H1 (cell line): ENCODE data around the gene REM2. TPM values are rescaled to one million over a fixed set of nuclear protein-coding genes. Genes with fewer than 3 reads are reported as not detected.

ENCODE experiments used
- E2F6 ChIP-seq: IDR thresholded peaks from 2 replicates; pipeline ENCODE4 v1.6.1; 2012; ENCODE audit warnings: inconsistent platforms
- EZH2 ChIP-seq: fragments of 200-600 bp; sonication (generic); IDR thresholded peaks from 2 replicates; pipeline ENCODE4 v1.7.1; 2012; ENCODE audit warnings: low read depth, mild to moderate bottlenecking, moderate library complexity, low read length, inconsistent platforms; ENCODE audit not compliant: severe bottlenecking
- KDM1A ChIP-seq: fragments of 200-600, 300-600 bp; sonication (generic); IDR thresholded peaks from 2 replicates; pipeline ENCODE4 v1.7.1; 2016; ENCODE audit warnings: mild to moderate bottlenecking, low read length, borderline replicate concordance
- MAFK ChIP-seq: IDR thresholded peaks from 2 replicates; pipeline ENCODE4 v1.6.1; 2012; ENCODE audit warnings: low read depth, mild to moderate bottlenecking, improper control_type of control experiment, low read length
- YY1 ChIP-seq: IDR thresholded peaks from 2 replicates; pipeline ENCODE4 v1.6.1; 2011; ENCODE audit warnings: low read depth, mild to moderate bottlenecking, low read length
- polyA plus RNA-seq, 7 experiments: library from polyadenylated mRNA; depleted of rRNA in 3 of 7; stranded (reverse) in 5 of 7; unstranded in 2 of 7; fragments of >200 nt in 5 of 7; fragments of 200-250 nt in 2 of 7; gene quantifications; 1 replicate in 5 of 7; 2 replicates in 1 of 7; 4 replicates in 1 of 7; pipeline versions ENCODE4 v1.2.1 to v1.2.3, GENCODE V29; 2011 to 2013; ENCODE audit warnings: missing spikeins in 2 of 7, mixed read lengths in 2 of 7
- total RNA-seq: library from RNA; stranded (reverse); fragmentation: NEBNext Ultra II Directional; extraction: Animal tissue kit (Norgen Biotek cat#: 25700); gene quantifications from 2 replicates; pipeline ENCODE4 v1.2.1, GENCODE V29; 2021

Gene REM2
- total and polyA plus RNA-seq, 2 of the 8 experiments (the other 6 are each of a cell fraction or from before 2014, with no cell fraction given): 1.00 to 1.1 TPM

DNA sequence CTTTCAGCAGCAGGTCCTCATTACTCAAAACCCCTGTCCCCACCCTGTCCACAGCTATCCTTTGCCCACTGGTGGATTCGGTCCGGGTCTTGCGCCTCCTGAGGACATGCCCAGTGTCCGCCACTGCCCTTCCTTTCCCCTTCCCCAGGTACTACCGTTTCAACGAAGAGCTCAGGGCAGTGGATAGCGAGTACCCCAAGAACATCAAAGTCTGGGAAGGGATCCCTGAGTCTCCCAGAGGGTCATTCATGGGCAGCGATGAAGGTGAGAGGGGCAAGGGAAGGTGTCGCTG is 38.0 kb upstream of the REM2 start (continued):
- TF ChIP-seq E2F6: no peak
- TF ChIP-seq MAFK: no peak
- TF ChIP-seq EZH2: no peak
- no peak for TF ChIP-seq YY1
- TF ChIP-seq KDM1A: no peak
